ENCODE results near the gene KCNH5.

The KCNH5 gene

GRCh38 chr14:62743560-62743959 is 301.7 kb downstream of the KCNH5 start:
- Histone ChIP-seq H3K9me3 (ENCODE audit: control insufficient read depth, low read depth, low read length) (no peaks in the 10 kb centered on the region), H3K4me1 (ENCODE audit: control insufficient read depth, low read depth, low read length) (peaks cover 15% of the 10 kb centered on the region), H3K27me3 (ENCODE audit: control insufficient read depth, insufficient read depth, low read length) (no peaks in the 10 kb centered on the region), H3K9ac (ENCODE audit: low read length) (no peak overlapping the region), H3K36me3 (ENCODE audit: control insufficient read depth, low read depth, low read length) (no peaks in the 10 kb centered on the region), H3K4me3 (ENCODE audit: low read length) (no peak overlapping the region), H3K27ac (ENCODE audit: low read length) (peak overlapping the region; percentile 44)

- H3K9me3 ChIP-seq (ENCODE audit: control insufficient read depth, low read depth, low read length), result no peaks in the 10 kb centered on the region
- no peaks in the 10 kb centered on the region for H3K36me3 ChIP-seq (ENCODE audit: control insufficient read depth, low read depth, low read length)
- H3K27ac ChIP-seq (ENCODE audit: low read length), result no peak overlapping the region
- H3K4me1 ChIP-seq (ENCODE audit: control insufficient read depth, low read depth, low read length), result peaks cover 15% of the 10 kb centered on the region
- H3K4me3 ChIP-seq (ENCODE audit: low read length), result no peak overlapping the region
- no peak overlapping the region for H3K9ac ChIP-seq (ENCODE audit: low read length)
- H3K27me3 ChIP-seq (ENCODE audit: control insufficient read depth, insufficient read depth, low read length), result no peaks in the 10 kb centered on the region
Observed at GRCh38 chr14:62743118-62743517, 302.1 kb downstream of the KCNH5 start.

- H3K27ac ChIP-seq (ENCODE audit: low read length), result no peak overlapping the region
- H3K4me1 ChIP-seq (ENCODE audit: control insufficient read depth, low read depth, low read length), result peaks cover 15% of the 10 kb centered on the region
- no peak overlapping the region for H3K4me3 ChIP-seq (ENCODE audit: low read length)
- no peaks in the 10 kb centered on the region for H3K27me3 ChIP-seq (ENCODE audit: control insufficient read depth, insufficient read depth, low read length)
- no peak overlapping the region for H3K9ac ChIP-seq (ENCODE audit: low read length)
- H3K36me3 ChIP-seq (ENCODE audit: control insufficient read depth, low read depth, low read length), result no peaks in the 10 kb centered on the region
- no peaks in the 10 kb centered on the region for H3K9me3 ChIP-seq (ENCODE audit: control insufficient read depth, low read depth, low read length)
Observed at GRCh38 chr14:62739647-62740046, 305.6 kb downstream of the KCNH5 start.

GRCh38 chr14:62736048-62737043 is 308.9 kb downstream of the KCNH5 start:
- Histone ChIP-seq H3K27me3 (ENCODE audit: control insufficient read depth, insufficient read depth, low read length) (no peaks in the 10 kb centered on the region), H3K9ac (ENCODE audit: low read length) (no peak overlapping the region), H3K9me3 (ENCODE audit: control insufficient read depth, low read depth, low read length) (no peaks in the 10 kb centered on the region), H3K4me3 (ENCODE audit: low read length) (no peak overlapping the region), H3K27ac (ENCODE audit: low read length) (no peak overlapping the region), H3K36me3 (ENCODE audit: control insufficient read depth, low read depth, low read length) (no peaks in the 10 kb centered on the region), H3K4me1 (ENCODE audit: control insufficient read depth, low read depth, low read length) (no peaks in the 10 kb centered on the region)

- H3K4me3 ChIP-seq (ENCODE audit: low read length), result no peak overlapping the region
- H3K9ac ChIP-seq (ENCODE audit: low read length), result no peak overlapping the region
- no peaks in the 10 kb centered on the region for H3K36me3 ChIP-seq (ENCODE audit: control insufficient read depth, low read depth, low read length)
- no peak overlapping the region for H3K27ac ChIP-seq (ENCODE audit: low read length)
- no peaks in the 10 kb centered on the region for H3K27me3 ChIP-seq (ENCODE audit: control insufficient read depth, insufficient read depth, low read length)
- no peaks in the 10 kb centered on the region for H3K9me3 ChIP-seq (ENCODE audit: control insufficient read depth, low read depth, low read length)
- H3K4me1 ChIP-seq (ENCODE audit: control insufficient read depth, low read depth, low read length), result no peaks in the 10 kb centered on the region
Observed at GRCh38 chr14:62734831-62735230, 310.4 kb downstream of the KCNH5 start.

- H3K27me3 ChIP-seq (ENCODE audit: control insufficient read depth, insufficient read depth, low read length), result no peaks in the 10 kb centered on the region
- no peaks in the 10 kb centered on the region for H3K4me1 ChIP-seq (ENCODE audit: control insufficient read depth, low read depth, low read length)
- H3K27ac ChIP-seq (ENCODE audit: low read length), result no peak overlapping the region
- H3K9me3 ChIP-seq (ENCODE audit: control insufficient read depth, low read depth, low read length), result no peaks in the 10 kb centered on the region
- no peaks in the 10 kb centered on the region for H3K36me3 ChIP-seq (ENCODE audit: control insufficient read depth, low read depth, low read length)
- H3K4me3 ChIP-seq (ENCODE audit: low read length), result no peak overlapping the region
- no peak overlapping the region for H3K9ac ChIP-seq (ENCODE audit: low read length)
Observed at GRCh38 chr14:62722406-62722805, 322.9 kb downstream of the KCNH5 start.

- H3K27me3 ChIP-seq (ENCODE audit: control insufficient read depth, insufficient read depth, low read length), result no peaks in the 10 kb centered on the region
Observed at GRCh38 chr14:62718629-62719028, 326.6 kb downstream of the KCNH5 start.

GRCh38 chr14:62711351-62712023 is 333.8 kb downstream of the KCNH5 start:
- Histone ChIP-seq H3K4me3 (ENCODE audit: low read length) (no peak overlapping the region), H3K9ac (ENCODE audit: low read length) (no peak overlapping the region), H3K4me1 (ENCODE audit: control insufficient read depth, low read depth, low read length) (peaks cover 6% of the 10 kb centered on the region), H3K36me3 (ENCODE audit: control insufficient read depth, low read depth, low read length) (no peaks in the 10 kb centered on the region), H3K27me3 (ENCODE audit: control insufficient read depth, insufficient read depth, low read length) (no peaks in the 10 kb centered on the region), H3K27ac (ENCODE audit: low read length) (no peak overlapping the region), H3K9me3 (ENCODE audit: control insufficient read depth, low read depth, low read length) (no peaks in the 10 kb centered on the region)

More at GRCh38 chr14:62718629-62719028, 326.6 kb downstream of the KCNH5 start:
- no peaks in the 10 kb centered on the region for H3K9me3 ChIP-seq (ENCODE audit: control insufficient read depth, low read depth, low read length)
- no peak overlapping the region for H3K4me3 ChIP-seq (ENCODE audit: low read length)
- no peaks in the 10 kb centered on the region for H3K4me1 ChIP-seq (ENCODE audit: control insufficient read depth, low read depth, low read length)
- no peak overlapping the region for H3K9ac ChIP-seq (ENCODE audit: low read length)
- H3K36me3 ChIP-seq (ENCODE audit: control insufficient read depth, low read depth, low read length), result no peaks in the 10 kb centered on the region
- H3K27ac ChIP-seq (ENCODE audit: low read length), result no peak overlapping the region

- no peak overlapping the region for H3K9ac ChIP-seq (ENCODE audit: low read length)
- H3K27ac ChIP-seq (ENCODE audit: low read length), result no peak overlapping the region
- H3K27me3 ChIP-seq (ENCODE audit: control insufficient read depth, insufficient read depth, low read length), result no peaks in the 10 kb centered on the region
- H3K9me3 ChIP-seq (ENCODE audit: control insufficient read depth, low read depth, low read length), result no peaks in the 10 kb centered on the region
- H3K36me3 ChIP-seq (ENCODE audit: control insufficient read depth, low read depth, low read length), result no peaks in the 10 kb centered on the region
- peaks cover 6% of the 10 kb centered on the region for H3K4me1 ChIP-seq (ENCODE audit: control insufficient read depth, low read depth, low read length)
- no peak overlapping the region for H3K4me3 ChIP-seq (ENCODE audit: low read length)
Observed at GRCh38 chr14:62710811-62711210, 334.4 kb downstream of the KCNH5 start.

GRCh38 chr14:62709773-62710172 is 335.5 kb downstream of the KCNH5 start:
- Histone ChIP-seq H3K9me3 (ENCODE audit: control insufficient read depth, low read depth, low read length) (no peaks in the 10 kb centered on the region), H3K9ac (ENCODE audit: low read length) (no peak overlapping the region), H3K36me3 (ENCODE audit: control insufficient read depth, low read depth, low read length) (no peaks in the 10 kb centered on the region), H3K27me3 (ENCODE audit: control insufficient read depth, insufficient read depth, low read length) (no peaks in the 10 kb centered on the region), H3K4me3 (ENCODE audit: low read length) (no peak overlapping the region), H3K27ac (ENCODE audit: low read length) (no peak overlapping the region), H3K4me1 (ENCODE audit: control insufficient read depth, low read depth, low read length) (peaks cover 6% of the 10 kb centered on the region)

GRCh38 chr14:62706217-62706616 is 339.0 kb downstream of the KCNH5 start:
- no peaks in the 10 kb centered on the region for H3K36me3 ChIP-seq (ENCODE audit: control insufficient read depth, low read depth, low read length)

More at GRCh38 chr14:62706217-62706616, 339.0 kb downstream of the KCNH5 start:
- no peaks in the 10 kb centered on the region for H3K27me3 ChIP-seq (ENCODE audit: control insufficient read depth, insufficient read depth, low read length)
- no peak overlapping the region for H3K4me3 ChIP-seq (ENCODE audit: low read length)
- no peaks in the 10 kb centered on the region for H3K9me3 ChIP-seq (ENCODE audit: control insufficient read depth, low read depth, low read length)
- no peak overlapping the region for H3K9ac ChIP-seq (ENCODE audit: low read length)
- H3K4me1 ChIP-seq (ENCODE audit: control insufficient read depth, low read depth, low read length), result peaks cover under 1% of the 10 kb centered on the region
- no peak overlapping the region for H3K27ac ChIP-seq (ENCODE audit: low read length)
